GM12865 (cell line): ENCODE results near the gene ARHGDIA.

Experiments
- DNase-seq: peaks from one replicate; pipeline ENCODE4 v3.0.0; 2010; ENCODE audit warnings: low read depth
- H3K4me3 ChIP-seq: 2 replicates; pipeline ENCODE4 v1.5.1; 2011; ENCODE audit warnings: mild to moderate bottlenecking, low read depth, low read length, control low read depth
- TF ChIP-seq, protein P1 (sequence below): IDR thresholded peaks from 2 replicates; pipeline ENCODE4 v1.5.1; 2011; ENCODE audit warnings: low read length, control low read depth, low read depth, inconsistent platforms; ENCODE audit not compliant: insufficient read depth; ENCODE audit errors: missing control alignments

The ARHGDIA gene

DNA sequence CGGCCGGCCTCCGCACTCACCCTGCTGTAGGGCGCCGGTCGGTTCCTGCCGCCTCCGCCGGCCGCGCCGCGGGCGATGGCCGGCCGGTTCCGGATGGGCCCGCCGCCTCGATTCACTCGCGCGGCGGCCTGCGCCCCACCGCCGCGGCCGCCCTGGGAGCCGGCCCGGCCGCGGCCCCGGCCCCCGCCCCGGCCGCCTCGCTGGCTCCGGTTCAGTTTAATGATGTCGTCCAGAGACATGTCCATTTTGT, 20.1 kb upstream of the ARHGDIA start:
- DNase-seq: no peak
- TF ChIP-seq, protein P1, sequence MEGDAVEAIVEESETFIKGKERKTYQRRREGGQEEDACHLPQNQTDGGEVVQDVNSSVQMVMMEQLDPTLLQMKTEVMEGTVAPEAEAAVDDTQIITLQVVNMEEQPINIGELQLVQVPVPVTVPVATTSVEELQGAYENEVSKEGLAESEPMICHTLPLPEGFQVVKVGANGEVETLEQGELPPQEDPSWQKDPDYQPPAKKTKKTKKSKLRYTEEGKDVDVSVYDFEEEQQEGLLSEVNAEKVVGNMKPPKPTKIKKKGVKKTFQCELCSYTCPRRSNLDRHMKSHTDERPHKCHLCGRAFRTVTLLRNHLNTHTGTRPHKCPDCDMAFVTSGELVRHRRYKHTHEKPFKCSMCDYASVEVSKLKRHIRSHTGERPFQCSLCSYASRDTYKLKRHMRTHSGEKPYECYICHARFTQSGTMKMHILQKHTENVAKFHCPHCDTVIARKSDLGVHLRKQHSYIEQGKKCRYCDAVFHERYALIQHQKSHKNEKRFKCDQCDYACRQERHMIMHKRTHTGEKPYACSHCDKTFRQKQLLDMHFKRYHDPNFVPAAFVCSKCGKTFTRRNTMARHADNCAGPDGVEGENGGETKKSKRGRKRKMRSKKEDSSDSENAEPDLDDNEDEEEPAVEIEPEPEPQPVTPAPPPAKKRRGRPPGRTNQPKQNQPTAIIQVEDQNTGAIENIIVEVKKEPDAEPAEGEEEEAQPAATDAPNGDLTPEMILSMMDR: no peak
- peak overlapping the region; percentile 60 for H3K4me3 ChIP-seq

DNA sequence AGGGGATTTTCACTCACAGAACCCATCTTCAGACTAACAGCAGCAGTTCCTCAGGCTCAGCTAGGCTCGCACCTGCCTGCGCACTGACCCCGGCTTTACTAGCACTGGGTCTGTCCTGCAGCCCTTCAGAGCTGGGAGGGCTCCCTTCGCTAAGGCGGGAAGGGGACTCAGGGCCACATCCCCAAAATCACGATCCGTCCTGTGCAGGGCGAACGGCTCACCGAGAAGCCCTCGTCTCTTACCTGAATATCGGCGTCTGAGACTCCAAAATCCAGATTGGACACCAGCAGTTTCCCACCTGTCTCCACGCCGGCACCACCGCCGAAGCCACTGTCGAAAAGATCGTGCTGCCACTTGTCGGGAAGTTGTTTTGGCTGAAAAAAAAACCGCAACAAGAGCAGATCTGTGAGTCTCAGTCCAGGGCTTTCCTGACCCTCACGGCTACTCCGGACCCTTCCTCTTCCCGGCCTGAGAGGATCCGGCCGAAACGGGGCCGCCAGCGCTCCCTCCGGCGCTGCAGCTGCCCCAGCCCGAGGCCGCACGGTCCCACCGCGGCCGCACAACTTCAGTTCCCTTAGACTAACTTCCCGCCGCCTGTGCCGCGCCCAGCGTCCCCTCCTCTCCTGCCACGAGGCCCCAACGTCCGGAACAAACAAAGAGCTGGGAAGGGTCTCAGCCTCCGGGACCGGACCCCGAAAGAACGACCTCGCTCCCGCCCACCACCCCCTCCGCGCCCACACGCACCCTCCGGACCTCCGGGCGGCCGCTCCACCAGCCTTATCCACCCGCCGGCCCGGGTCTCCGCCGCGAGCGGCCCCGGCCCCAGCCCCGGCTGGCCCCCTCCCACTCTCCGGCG, 19.5 kb upstream of the ARHGDIA start:
- peak overlapping the region; percentile 60 for H3K4me3 ChIP-seq
- DNase-seq: peak; percentile 47
- TF ChIP-seq, protein P1: no peak

DNA sequence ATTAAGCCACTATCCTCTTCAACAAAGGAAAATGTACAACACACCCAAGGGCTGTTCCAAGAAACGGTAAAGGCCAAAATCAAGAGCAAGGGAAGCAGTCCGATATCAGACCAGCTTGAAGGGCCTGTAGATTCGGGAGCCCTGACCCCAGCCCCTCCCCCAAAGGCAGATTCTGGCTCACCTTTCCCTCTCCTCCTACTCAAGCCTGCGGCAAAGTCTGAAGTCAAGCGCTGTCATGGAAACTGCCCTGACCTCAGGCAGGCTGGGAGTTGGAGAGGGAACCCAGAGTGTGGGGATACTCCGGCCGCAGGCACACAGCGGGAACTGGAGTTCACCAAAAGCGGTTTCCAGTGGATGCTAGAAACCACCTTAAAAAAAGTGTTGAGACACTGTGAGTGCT, 18.5 kb upstream of the ARHGDIA start:
- TF ChIP-seq, protein P1: no peak
- no peak for DNase-seq
- H3K4me3 ChIP-seq: no peak overlapping the region

DNA sequence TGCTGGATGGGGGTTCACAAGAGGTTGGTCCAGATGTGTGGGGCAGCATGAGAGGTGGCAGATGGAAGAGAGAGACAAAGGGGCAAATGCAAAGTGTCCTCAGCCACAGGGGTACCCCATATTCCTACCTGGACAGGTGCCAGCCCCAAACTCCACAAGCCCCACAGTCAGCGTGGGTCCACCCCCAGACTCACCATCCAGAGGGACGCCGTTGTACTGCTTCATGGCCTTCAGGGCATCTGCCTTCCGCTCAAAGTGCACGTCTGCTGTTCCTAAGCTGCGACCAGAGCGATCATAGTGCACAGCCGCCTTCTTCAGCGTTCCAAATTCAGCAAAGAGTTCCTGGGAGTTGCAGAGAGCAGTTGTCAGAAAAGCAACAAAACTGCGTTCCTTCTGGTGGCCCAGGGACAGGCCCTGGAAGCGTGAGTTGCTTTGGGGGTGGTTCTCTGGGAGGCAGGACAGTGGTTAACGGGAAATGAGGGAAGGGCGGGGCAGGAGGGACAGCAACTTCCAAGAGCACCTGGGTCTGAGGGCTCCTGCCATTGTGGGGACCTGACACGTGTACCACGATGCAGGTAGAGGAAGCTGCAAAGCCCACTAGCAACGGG, 18.0 kb upstream of the ARHGDIA start:
- TF ChIP-seq, protein P1: no peak
- DNase-seq: no peak
- no peak overlapping the region for H3K4me3 ChIP-seq

DNA sequence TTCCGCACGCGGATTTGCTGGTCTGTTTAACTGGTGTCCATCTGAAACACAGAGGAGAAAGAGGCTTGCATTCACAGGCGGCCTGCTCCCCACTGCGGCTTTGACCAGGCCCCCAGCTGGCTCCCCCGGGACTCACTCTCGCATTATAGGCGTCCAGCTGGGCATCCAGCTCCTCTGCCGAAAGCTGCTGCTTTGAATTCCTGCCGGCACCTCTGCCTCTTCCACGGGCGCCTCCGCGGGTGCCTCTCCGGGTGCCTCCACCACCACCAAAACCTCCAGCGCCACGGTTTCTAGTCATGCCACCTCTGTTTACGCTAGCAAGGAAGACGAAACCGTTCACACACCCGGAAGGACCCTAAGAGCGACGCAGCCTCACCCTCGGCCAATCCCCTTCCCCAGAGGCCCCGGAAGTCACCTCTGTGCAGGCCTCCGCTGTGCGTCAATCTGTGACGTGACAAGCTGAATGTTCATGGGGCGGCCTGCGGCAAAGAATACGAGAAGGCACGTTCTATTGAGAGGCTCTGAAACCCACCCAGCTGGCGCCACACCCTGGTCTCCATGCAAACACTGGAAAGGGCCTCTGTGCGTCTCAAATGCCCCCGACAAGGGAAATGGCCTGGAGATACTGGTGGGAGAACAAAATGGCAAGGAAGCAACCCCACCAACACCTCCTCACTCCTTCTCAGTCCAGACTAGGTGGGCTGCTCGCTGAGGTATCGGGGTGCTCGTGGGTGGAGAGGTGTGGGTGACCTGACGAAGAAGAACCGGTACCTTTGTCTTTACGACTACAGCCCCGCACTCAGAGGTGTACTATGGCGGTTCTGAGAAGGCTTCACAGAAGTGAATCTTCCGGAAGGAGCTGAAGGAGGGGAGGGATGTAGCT, 17.2 kb upstream of the ARHGDIA start:
- TF ChIP-seq, protein P1: no peak

DNA sequence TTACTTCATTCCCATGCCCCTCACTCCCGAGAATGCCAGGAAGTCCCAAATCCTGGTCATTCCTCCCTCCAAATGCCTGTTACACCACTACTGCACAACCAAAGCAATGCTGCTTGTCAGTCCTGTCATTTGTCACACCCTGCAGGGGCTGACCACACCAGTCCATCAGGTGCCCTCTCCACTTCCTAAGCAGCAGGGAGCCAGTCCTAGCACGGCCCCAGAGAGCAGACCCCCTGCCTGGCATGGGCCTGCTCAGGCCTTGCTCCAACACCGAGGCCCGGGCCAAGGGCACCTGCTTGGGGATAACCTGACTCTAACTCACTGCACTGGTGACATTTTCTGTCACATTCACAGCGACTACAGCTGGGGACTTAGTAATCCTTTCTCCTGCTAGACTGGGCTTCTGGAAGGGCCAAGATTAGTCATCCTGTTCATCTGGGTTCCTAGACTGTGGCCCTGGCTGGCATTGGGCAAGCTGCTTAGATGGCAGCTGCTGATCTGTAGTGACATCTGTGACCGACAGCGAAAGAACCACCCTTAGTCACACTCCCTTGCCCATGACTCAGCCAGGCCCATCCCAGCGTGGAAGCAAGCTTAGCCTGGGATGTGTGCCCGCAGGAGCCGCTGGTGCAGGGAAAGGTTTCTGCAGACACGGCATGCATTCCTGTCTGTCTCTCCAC, 14.9 kb upstream of the ARHGDIA start:
- no peak overlapping the region for H3K4me3 ChIP-seq
- TF ChIP-seq, protein P1: no peak
- DNase-seq: no peak

More for the DNA sequence above, 17.2 kb upstream of the ARHGDIA start:
- H3K4me3 ChIP-seq: no peak overlapping the region
- no peak for DNase-seq
